ENCODE measurements around the gene RAC3. TPM values are rescaled to one million over a fixed set of nuclear protein-coding genes. Genes with fewer than 3 reads are reported as not detected.

The RAC3 gene
- total RNA-seq, 4 donors from 2014 or later: 1.8 to 2.5 (median 2.2) TPM

- H3K27ac ChIP-seq (replicated peaks in 1 of 4): no peak overlapping the region
- H3K4me3 ChIP-seq: no peak overlapping the region
- 95% methylated on average over 12 of the region's 12 CpGs for WGBS
- DNase-seq (ENCODE audit: extremely low spot score): no peak
- intact Hi-C loops (cut with DNase I): no loop called here
- TF ChIP-seq POLR2A (IDR thresholded peaks at IDR 0.05; ENCODE audit: low read depth): no peak
- TF ChIP-seq CTCF (IDR thresholded peaks at IDR 0.05): no peak
- TF ChIP-seq POLR2AphosphoS5 (IDR thresholded peaks at IDR 0.05): no peak
- no peak for TF ChIP-seq EP300 (IDR thresholded peaks at IDR 0.05)
- H3K36me3 ChIP-seq: peaks cover 0 to 34% (median 25%) of the 10 kb centered on the region in 4 donors
- no peaks in the 10 kb centered on the region for H3K27me3 ChIP-seq
- no peaks in the 10 kb centered on the region for H3K9me3 ChIP-seq
- peaks cover 14 to 20% (median 19%) of the 10 kb centered on the region in 4 donors for H3K4me1 ChIP-seq
Measured at GRCh38 chr17:81999587-81999975, 31.9 kb upstream of the RAC3 start.

GRCh38 chr17:81999976-82000802 lies 31.3 kb upstream of the RAC3 start:
- no peak overlapping the region for H3K27ac ChIP-seq (replicated peaks in 1 of 4)
- intact Hi-C loops (cut with DNase I): no loop called here
- DNase-seq (ENCODE audit: extremely low spot score): no peak
- peaks cover 14 to 24% (median 22%) of the 10 kb centered on the region in 4 donors for H3K4me1 ChIP-seq
- TF ChIP-seq CTCF (IDR thresholded peaks at IDR 0.05) (no peak), POLR2AphosphoS5 (IDR thresholded peaks at IDR 0.05) (no peak), EP300 (IDR thresholded peaks at IDR 0.05) (no peak), POLR2A (IDR thresholded peaks at IDR 0.05; ENCODE audit: low read depth) (no peak)
- no peaks in the 10 kb centered on the region for H3K9me3 ChIP-seq
- no peaks in the 10 kb centered on the region for H3K27me3 ChIP-seq
- WGBS: 86% methylated on average over 23 of the region's 36 CpGs
- peaks cover 0 to 28% (median 22%) of the 10 kb centered on the region in 4 donors for H3K36me3 ChIP-seq
- H3K4me3 ChIP-seq: no peak overlapping the region

GRCh38 chr17:82000803-82001570 lies 30.5 kb upstream of the RAC3 start:
- peaks cover 14 to 32% (median 28%) of the 10 kb centered on the region in 4 donors for H3K4me1 ChIP-seq
- TF ChIP-seq CTCF (IDR thresholded peaks at IDR 0.05) (no peak), EP300 (IDR thresholded peaks at IDR 0.05) (no peak), POLR2AphosphoS5 (IDR thresholded peaks at IDR 0.05) (no peak), POLR2A (IDR thresholded peaks at IDR 0.05; ENCODE audit: low read depth) (no peak)
- no peaks in the 10 kb centered on the region for H3K27me3 ChIP-seq
- intact Hi-C loops (cut with DNase I): no loop called here
- no peak for DNase-seq (ENCODE audit: extremely low spot score)
- H3K36me3 ChIP-seq: peaks cover 0 to 22% (median 14%) of the 10 kb centered on the region in 4 donors
- WGBS: 87% methylated on average over 16 of the region's 32 CpGs
- no peak overlapping the region for H3K27ac ChIP-seq (replicated peaks in 1 of 4)
- no peak overlapping the region for H3K4me3 ChIP-seq
- H3K9me3 ChIP-seq: no peaks in the 10 kb centered on the region

GRCh38 chr17:82001571-82002056 lies 29.9 kb upstream of the RAC3 start:
- WGBS: 89% methylated on average over 12 of the region's 17 CpGs
- Histone ChIP-seq H3K27me3 (no peaks in the 10 kb centered on the region), H3K36me3 (peaks cover 0 to 15% (median 9%) of the 10 kb centered on the region in 4 donors), H3K9me3 (no peaks in the 10 kb centered on the region), H3K27ac (replicated peaks in 1 of 4) (no peak overlapping the region), H3K4me3 (no peak overlapping the region), H3K4me1 (peaks cover 17 to 38% (median 35%) of the 10 kb centered on the region in 4 donors)
- intact Hi-C loops (cut with DNase I): no loop called here
- no peak for TF ChIP-seq EP300 (IDR thresholded peaks at IDR 0.05)
- no peak for TF ChIP-seq POLR2AphosphoS5 (IDR thresholded peaks at IDR 0.05)
- no peak for TF ChIP-seq CTCF (IDR thresholded peaks at IDR 0.05)
- TF ChIP-seq POLR2A (IDR thresholded peaks at IDR 0.05; ENCODE audit: low read depth): no peak
- no peak for DNase-seq (ENCODE audit: extremely low spot score)

All from esophagus muscularis mucosa (tissue), 4 donors.